GM18951 (cell line): Measurements from ENCODE around the gene IL36B.

ENCODE experiments used
- POLR2A ChIP-seq: IDR thresholded peaks from 4 replicates; pipeline ENCODE4 v1.6.1; 2011; ENCODE audit warnings: mild to moderate bottlenecking; ENCODE audit not compliant: insufficient read length, insufficient read depth; ENCODE audit errors: extremely low read depth
- in situ Hi-C: fragments of 300-500 bp; cut with MboI; formaldehyde crosslinking; loops from one replicate; pipeline ENCODE4 v1.12.0; 2022; ENCODE audit warnings: low sequenced_read_pairs, mixed read lengths, inconsistent platforms; ENCODE audit not compliant: unreplicated experiment

The IL36B gene

GRCh38 chr2:113056521-113056920 is 3.9 kb upstream of the IL36B start:
- in situ Hi-C loops, result no loop called here

GRCh38 chr2:113054066-113054465 is 1.4 kb upstream of the IL36B start:
- in situ Hi-C loops, result no loop called here
- no peak for TF ChIP-seq POLR2A

More at GRCh38 chr2:113056521-113056920, 3.9 kb upstream of the IL36B start:
- TF ChIP-seq POLR2A, result no peak

GRCh38 chr2:113053666-113054065 is 999 bp upstream of the IL36B start:
- TF ChIP-seq POLR2A, result no peak
- in situ Hi-C loops, result no loop called here

GRCh38 chr2:113050921-113051895 is 1.5 kb downstream of the IL36B start:
- no peak for TF ChIP-seq POLR2A
- in situ Hi-C loops, result no loop called here

- TF ChIP-seq POLR2A, result no peak
- in situ Hi-C loops, result no loop called here
Measured at GRCh38 chr2:113046465-113046864, 6.2 kb downstream of the IL36B start.

DNA sequence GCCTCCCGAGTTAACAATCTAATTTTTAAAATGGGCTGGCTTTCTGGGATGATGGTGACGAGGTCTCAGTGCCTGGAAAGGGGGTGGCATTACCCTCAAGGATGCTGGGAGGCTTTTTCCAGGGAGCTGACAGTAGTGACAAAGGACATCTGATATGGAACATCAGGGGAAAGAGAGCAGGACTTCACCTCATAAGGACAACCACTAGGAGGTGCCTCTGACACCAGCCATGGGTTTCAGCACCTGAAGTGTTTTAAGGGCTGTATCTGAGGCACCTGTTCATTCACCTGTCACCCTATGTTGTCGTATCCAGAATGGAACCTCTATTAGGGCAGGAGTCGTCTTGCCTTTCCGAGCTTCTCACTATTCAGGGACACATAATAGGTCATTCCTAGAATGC is 10.8 kb downstream of the IL36B start:
- in situ Hi-C loops, result no loop called here
- no peak for TF ChIP-seq POLR2A

DNA sequence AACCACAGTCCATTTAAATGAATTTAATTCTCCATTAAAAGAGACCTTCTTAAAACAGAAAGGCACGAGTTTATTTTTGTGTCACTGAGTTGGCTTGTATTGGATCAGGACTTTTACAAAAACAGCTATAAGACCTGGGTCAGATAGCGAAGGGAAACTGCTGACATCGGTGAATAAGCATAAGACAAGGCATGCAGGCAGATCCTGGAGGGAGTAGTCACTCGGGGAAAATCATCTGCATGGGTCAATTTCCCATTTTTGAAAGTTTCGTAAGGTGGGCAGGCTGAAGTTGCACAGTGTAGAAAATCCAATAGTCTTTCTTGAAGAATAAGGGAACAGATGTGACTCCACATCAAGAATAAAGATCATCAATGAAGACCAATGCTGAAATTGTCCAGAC is 12.9 kb downstream of the IL36B start:
- in situ Hi-C loops, result no loop called here
- no peak for TF ChIP-seq POLR2A

- in situ Hi-C loops, result no loop called here
- no peak for TF ChIP-seq POLR2A
Measured at GRCh38 chr2:113039158-113039557, 13.5 kb downstream of the IL36B start.

DNA sequence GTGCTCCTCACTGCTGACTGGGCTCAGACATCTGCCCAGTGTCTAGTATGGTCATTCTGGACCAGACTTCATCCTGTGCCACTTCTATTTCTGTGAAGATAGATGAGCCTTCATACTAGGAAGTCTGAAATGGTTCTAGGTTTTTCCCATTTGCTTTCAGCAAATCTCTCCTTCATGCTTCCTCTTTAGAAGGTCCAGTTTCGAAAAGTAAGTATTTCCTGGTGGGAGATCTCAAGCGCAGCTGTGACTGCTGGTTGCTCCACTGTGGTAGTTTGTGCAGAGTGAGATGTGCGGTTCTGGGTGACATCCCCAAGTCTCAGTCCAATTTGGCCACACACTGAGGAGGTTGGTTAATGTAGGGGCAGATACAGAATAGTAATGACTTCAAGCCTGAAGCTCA is 14.4 kb downstream of the IL36B start:
- no peak for TF ChIP-seq POLR2A
- in situ Hi-C loops, result no loop called here

DNA sequence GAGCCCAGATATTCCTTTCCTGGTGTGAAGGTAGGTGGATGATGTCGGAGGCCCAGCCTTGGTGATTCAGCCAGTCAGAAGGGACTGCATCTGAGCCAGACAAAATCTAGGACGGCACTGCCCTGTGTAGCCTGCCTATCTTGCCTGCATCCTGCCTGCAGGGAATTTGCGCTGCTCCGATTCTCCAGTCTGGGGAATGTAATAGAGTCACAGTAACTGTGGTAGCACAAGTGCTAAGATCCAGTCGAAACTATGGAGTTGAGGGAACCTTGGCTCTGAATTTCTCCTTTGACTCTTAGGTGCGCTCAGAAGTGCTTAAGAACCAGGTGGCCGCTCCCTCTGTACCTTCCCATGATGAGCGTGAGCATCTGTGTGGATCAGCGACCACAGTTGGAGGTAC is 15.9 kb downstream of the IL36B start:
- TF ChIP-seq POLR2A, result no peak
- in situ Hi-C loops, result no loop called here

DNA sequence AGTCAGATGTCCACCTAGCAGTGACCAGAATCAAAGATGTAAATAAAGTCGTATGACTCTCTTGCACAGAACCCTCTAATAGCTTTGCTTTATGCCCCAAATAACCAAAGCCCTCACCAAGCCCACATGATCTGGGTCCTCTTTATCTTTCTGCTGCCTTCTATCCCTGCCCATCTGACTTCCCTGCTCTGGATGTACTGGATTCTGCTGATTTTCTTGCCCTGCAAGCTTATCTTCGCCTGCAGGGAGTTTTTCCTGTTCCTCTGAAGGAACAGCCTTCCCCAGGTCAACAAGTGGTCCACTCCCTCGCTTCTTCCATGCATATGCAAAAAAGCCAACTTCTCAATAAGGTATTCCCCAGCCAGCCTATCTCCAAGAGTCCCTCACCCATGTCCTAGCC is 18.7 kb downstream of the IL36B start:
- in situ Hi-C loops, result no loop called here
- TF ChIP-seq POLR2A, result no peak

GRCh38 chr2:113032737-113033136 is 19.9 kb downstream of the IL36B start:
- in situ Hi-C loops, result no loop called here
- TF ChIP-seq POLR2A, result no peak

DNA sequence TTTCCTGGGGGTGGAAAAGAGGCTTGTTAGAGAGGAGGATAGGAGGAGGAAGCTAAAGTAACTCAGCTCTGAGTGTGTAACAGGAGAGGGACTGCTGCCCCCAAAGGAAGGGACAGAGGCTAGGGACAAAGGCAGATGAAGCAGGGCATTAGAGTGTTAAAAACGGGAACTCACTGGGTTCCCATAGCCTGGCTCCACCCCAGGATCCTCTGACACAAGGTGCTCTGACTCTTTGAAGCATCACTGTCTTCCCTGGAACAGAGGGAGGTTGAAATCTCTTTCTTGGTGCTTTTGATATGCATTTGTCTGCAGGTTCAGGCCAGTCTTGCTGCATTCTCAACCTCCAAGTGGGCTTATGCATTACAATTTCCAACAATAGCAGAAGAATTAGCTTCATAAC is 24.6 kb downstream of the IL36B start:
- no peak for TF ChIP-seq POLR2A
- in situ Hi-C loops, result no loop called here

DNA sequence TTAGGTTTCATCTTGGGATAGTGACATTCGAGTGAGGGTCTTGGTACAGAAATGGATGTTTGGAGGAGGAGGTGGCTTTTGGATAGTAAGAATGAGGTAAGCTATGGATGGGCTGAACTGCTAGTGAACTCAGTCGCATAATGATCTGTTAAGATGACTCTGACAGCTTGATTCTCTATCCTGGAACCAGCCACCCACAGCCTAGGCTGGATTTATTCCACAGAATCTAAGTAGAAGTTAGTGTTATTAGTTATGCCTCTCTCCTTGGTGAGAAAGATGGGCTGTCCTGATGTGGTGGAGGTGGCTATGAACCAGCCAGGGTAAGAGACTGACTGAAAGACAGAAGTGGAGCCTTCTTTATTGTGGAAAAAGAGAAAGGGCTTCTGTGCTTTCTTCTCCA is 25.0 kb downstream of the IL36B start:
- TF ChIP-seq POLR2A, result no peak
- in situ Hi-C loops, result no loop called here
